Measurements from ENCODE around the gene FOXE1. TPM values are rescaled to one million over a fixed set of nuclear protein-coding genes. Genes with fewer than 3 reads are reported as not detected.

The FOXE1 gene
- total and polyA plus RNA-seq, 2 of the 4 experiments (the other 2 are of a cell fraction): under 0.01 to 0.22 TPM

GRCh38 chr9:97873425-97873824, 20.4 kb downstream of the FOXE1 start:
- Histone ChIP-seq H3K23ac (ENCODE audit: low read depth, low read length) (no peak overlapping the region; the same call in 1 of the 2 replicates), H3K27ac (ENCODE audit: insufficient read depth, low read length) (no peak overlapping the region), H4K8ac (ENCODE audit: low read depth in 2 of 2, low read length in 2 of 2) (no peak overlapping the region), H3K4me1 (ENCODE audit: control insufficient read depth, insufficient read depth, low read length) (peaks cover 3% of the 10 kb centered on the region; the same call in 1 of the 2 replicates), H3K18ac (ENCODE audit: low read depth, low read length) (no peak overlapping the region), H3K9me1 (ENCODE audit: insufficient read depth, low read length) (peaks cover 6% of the 10 kb centered on the region; the same call in 1 of the 2 replicates), H3K56ac (ENCODE audit: extremely low read depth, insufficient read depth, low read length) (no peak overlapping the region), H3K4me2 (ENCODE audit: low read depth, low read length) (no peak overlapping the region), H2AK9ac (replicated peaks; ENCODE audit: low read depth, low read length, poor library complexity) (no peak overlapping the region), H4K5ac (ENCODE audit: low read depth, low read length) (no peak overlapping the region), H3K4me3 (ENCODE audit: insufficient read depth, low read depth, low read length) (no peak overlapping the region), H3K27me3 (ENCODE audit: control insufficient read depth, insufficient read depth, low read length) (peaks cover 16% of the 10 kb centered on the region), H3K36me3 (ENCODE audit: control insufficient read depth, insufficient read depth, low read length) (no peaks in the 10 kb centered on the region), H2BK20ac (ENCODE audit: low read depth, low read length) (no peak overlapping the region), H3K14ac (replicated peaks; ENCODE audit: low read depth, low read length) (no peak overlapping the region), H4K91ac (ENCODE audit: insufficient read depth, low read depth, low read length) (no peak overlapping the region), H3K4ac (ENCODE audit: low read depth, low read length) (no peak overlapping the region), H3K9ac (ENCODE audit: low read depth, low read length) (no peak overlapping the region), H2BK120ac (ENCODE audit: low read depth, low read length) (no peak overlapping the region), H2AK5ac (ENCODE audit: low read depth, low read length) (no peak overlapping the region), H2BK15ac (ENCODE audit: low read depth, low read length) (no peak overlapping the region), H4K20me1 (ENCODE audit: insufficient read depth, low read length) (peaks cover 4% of the 10 kb centered on the region; the same call in 1 of the 2 replicates), H3K9me3 (ENCODE audit: control insufficient read depth, insufficient read depth, low read length) (no peaks in the 10 kb centered on the region), H2AFZ (replicated peaks; ENCODE audit: low read length, poor library complexity) (no peak overlapping the region), H2BK5ac (ENCODE audit: low read depth, low read length, poor library complexity, severe bottlenecking) (no peak overlapping the region), H3K79me1 (ENCODE audit: low read depth in 1 of 2, low read length in 2 of 2) (no peaks in the 10 kb centered on the region)
- in situ Hi-C loops (cut with MboI; ENCODE audit: low sequenced_read_pairs) (no loop called here), intact Hi-C loops (cut with micrococcal nuclease) (no loop called here), dilution Hi-C loops (cut with HindIII; ENCODE audit: low sequenced_read_pairs, unreplicated experiment) (no loop called here)
- ChIA-PET POLR2A (ENCODE audit: unreplicated experiment) (no interaction called here), CTCF (no interaction called here)
- BruUV-seq (replicated peaks): no TSS peak
- WGBS, 2 experiments (ENCODE audit: extremely low coverage in 2 of 2, insufficient read length in 1 of 2): no CpG with 5 or more reads among the region's 3 CpGs
- DNase-seq (no peak), ATAC-seq (ENCODE audit: low read depth) (no peak)
- TF ChIP-seq MAZ (IDR thresholded peaks at IDR 0.05; ENCODE audit: borderline replicate concordance, low read depth, low read length) (no peak), RCOR1 (IDR thresholded peaks at IDR 0.05; ENCODE audit: insufficient replicate concordance, low read length) (no peak), SMC3 (IDR thresholded peaks at IDR 0.05; ENCODE audit: low read depth, low read length) (no peak), RFX5 (IDR thresholded peaks at IDR 0.05; ENCODE audit: low read depth, low read length) (no peak), NFE2L2 (IDR thresholded peaks at IDR 0.05; ENCODE audit: low read depth, low read length) (no peak), MXI1 (IDR thresholded peaks at IDR 0.05; ENCODE audit: borderline replicate concordance, low read depth, low read length) (no peak), POLR2A (IDR thresholded peaks at IDR 0.05; ENCODE audit: low read depth, low read length) (no peak), CEBPB (IDR thresholded peaks at IDR 0.05; ENCODE audit: low read depth, low read length) (no peak), CTCF (conservative IDR thresholded peaks at IDR 0.05; ENCODE audit: low read depth, low read length) (no peak), FOS (IDR thresholded peaks at IDR 0.05; ENCODE audit: low read depth, low read length) (no peak), MAFK (IDR thresholded peaks at IDR 0.05; ENCODE audit: low read depth, low read length) (no peak), CHD1 (IDR thresholded peaks at IDR 0.05; ENCODE audit: low read depth, low read length) (no peak), RAD21 (IDR thresholded peaks at IDR 0.05; ENCODE audit: low read length) (no peak), ELK1 (IDR thresholded peaks at IDR 0.05; ENCODE audit: borderline replicate concordance, low read depth, low read length) (no peak), BHLHE40 (IDR thresholded peaks at IDR 0.05; ENCODE audit: low read depth, low read length) (no peak), USF2 (IDR thresholded peaks at IDR 0.05; ENCODE audit: low read depth, low read length) (no peak)
